Chondrocyte (in vitro differentiated cells): Measurements from ENCODE around the gene UNC13B. TPM values are rescaled to one million over a fixed set of nuclear protein-coding genes. Genes with fewer than 3 reads are reported as not detected.

Experiments
- DNase-seq: peaks from one replicate; pipeline ENCODE4 v3.0.0; 2021; ENCODE audit warnings: mixed read lengths, low spot score
- H3K27ac Mint-ChIP-seq: one replicate; pipeline ENCODE4 v1.8.0; 2021; ENCODE audit warnings: mild to moderate bottlenecking, moderate library complexity, mixed read lengths; ENCODE audit not compliant: unreplicated experiment
- H3K27me3 Mint-ChIP-seq: 2 replicates; pipeline ENCODE4 v1.8.0; 2021; ENCODE audit warnings: low read depth, mixed read lengths
- H3K36me3 Mint-ChIP-seq: 2 replicates; pipeline ENCODE4 v1.8.0; 2021; ENCODE audit warnings: low read depth, mixed read lengths
- H3K4me1 Mint-ChIP-seq: 2 replicates; pipeline ENCODE4 v1.8.0; 2021; ENCODE audit warnings: low read depth, mild to moderate bottlenecking, mixed read lengths
- H3K4me3 Mint-ChIP-seq: one replicate; pipeline ENCODE4 v1.8.0; 2021; ENCODE audit warnings: mild to moderate bottlenecking, moderate library complexity, mixed read lengths; ENCODE audit not compliant: unreplicated experiment
- H3K9me3 Mint-ChIP-seq: 2 replicates; pipeline ENCODE4 v1.8.0; 2021; ENCODE audit warnings: low read depth, mixed read lengths
- CTCF ChIP-seq: fragments of 200-600 bp; sonication (generic); IDR thresholded peaks from 2 replicates; pipeline ENCODE4 v1.5.0; 2021; ENCODE audit warnings: antibody characterized with exemption, mild to moderate bottlenecking, moderate library complexity
- total RNA-seq: library from RNA; stranded (reverse); gene quantifications from 3 replicates; pipeline ENCODE4 v1.2.1, GENCODE V29; 2021

Gene UNC13B
- total RNA-seq, 1 donor from 2014 or later = 32.8 TPM

GRCh38 chr9:35308316-35308715 lies 146.5 kb downstream of the UNC13B start:
- no peak overlapping the region for H3K27ac Mint-ChIP-seq
- H3K4me1 Mint-ChIP-seq = no peaks in the 10 kb centered on the region
- no peak overlapping the region for H3K4me3 Mint-ChIP-seq
- TF ChIP-seq CTCF = no peak
- H3K36me3 Mint-ChIP-seq = peaks cover 14% of the 10 kb centered on the region
- no peak for DNase-seq
- peaks cover 4% of the 10 kb centered on the region for H3K9me3 Mint-ChIP-seq
- no peaks in the 10 kb centered on the region for H3K27me3 Mint-ChIP-seq

- TF ChIP-seq CTCF = no peak
- Mint-ChIP-seq H3K4me1 (peaks cover 6% of the 10 kb centered on the region), H3K4me3 (no peak overlapping the region), H3K36me3 (peaks cover 14% of the 10 kb centered on the region), H3K27ac (no peak overlapping the region), H3K27me3 (no peaks in the 10 kb centered on the region), H3K9me3 (no peaks in the 10 kb centered on the region)
- no peak for DNase-seq
Measured at GRCh38 chr9:35311891-35312639, 150.3 kb downstream of the UNC13B start.

GRCh38 chr9:35313460-35313859 lies 151.7 kb downstream of the UNC13B start:
- no peak for DNase-seq

GRCh38 chr9:35313916-35314315 lies 152.1 kb downstream of the UNC13B start:
- peaks cover 6% of the 10 kb centered on the region for H3K4me1 Mint-ChIP-seq
- H3K9me3 Mint-ChIP-seq = peaks cover 7% of the 10 kb centered on the region
- no peaks in the 10 kb centered on the region for H3K27me3 Mint-ChIP-seq
- DNase-seq = no peak
- no peak overlapping the region for H3K27ac Mint-ChIP-seq
- no peak for TF ChIP-seq CTCF
- peaks cover 10% of the 10 kb centered on the region for H3K36me3 Mint-ChIP-seq
- no peak overlapping the region for H3K4me3 Mint-ChIP-seq

More at GRCh38 chr9:35313460-35313859, 151.7 kb downstream of the UNC13B start:
- Mint-ChIP-seq H3K9me3 (peaks cover 6% of the 10 kb centered on the region), H3K27me3 (no peaks in the 10 kb centered on the region), H3K4me1 (peaks cover 6% of the 10 kb centered on the region), H3K4me3 (no peak overlapping the region), H3K27ac (no peak overlapping the region), H3K36me3 (peaks cover 10% of the 10 kb centered on the region)
- no peak for TF ChIP-seq CTCF

GRCh38 chr9:35318741-35319140 lies 156.9 kb downstream of the UNC13B start:
- H3K4me1 Mint-ChIP-seq = peaks cover 5% of the 10 kb centered on the region
- TF ChIP-seq CTCF = no peak
- no peaks in the 10 kb centered on the region for H3K27me3 Mint-ChIP-seq

More at GRCh38 chr9:35318741-35319140, 156.9 kb downstream of the UNC13B start:
- H3K4me3 Mint-ChIP-seq = no peak overlapping the region
- no peak for DNase-seq
- peaks cover 7% of the 10 kb centered on the region for H3K9me3 Mint-ChIP-seq
- H3K27ac Mint-ChIP-seq = no peak overlapping the region
- H3K36me3 Mint-ChIP-seq = peaks cover 5% of the 10 kb centered on the region
